ENCODE results near the gene EML2.

- TF ChIP-seq CTCF (conservative IDR thresholded peaks at IDR 0.05; ENCODE audit: low read depth, low read length) = no peak
- no peak for TF ChIP-seq EZH2 (IDR thresholded peaks at IDR 0.05; ENCODE audit: low read length, unreplicated experiment)
Measured at GRCh38 chr19:45640849-45641273, 1.7 kb upstream of the EML2 start.
